ENCODE measurements around the gene NHEJ1. TPM values are rescaled to one million over a fixed set of nuclear protein-coding genes. Genes with fewer than 3 reads are reported as not detected.

NHEJ1 gene
- polyA plus RNA-seq, 1 experiment: 24.1 TPM

- H3K4me3 ChIP-seq (ENCODE audit: low read depth, low read length): no peak overlapping the region
- no peaks in the 10 kb centered on the region for H3K27me3 ChIP-seq (ENCODE audit: control insufficient read depth, insufficient read depth, low read length)
- no peak for TF ChIP-seq CTCF (IDR thresholded peaks at IDR 0.05; ENCODE audit: insufficient read depth, low read depth, low read length)
- no peaks in the 10 kb centered on the region for H3K36me3 ChIP-seq (ENCODE audit: control insufficient read depth, insufficient read depth, low read length)
- ChIA-PET POLR2A (no interaction called here), CTCF (interaction anchor here (0.9 to 12.0 kb wide), 20 partner anchors 9 to 138 kb away, joined by 3 to 168 read pairs (median 8); partner anchors contain the start of genes CFAP65 and IHH)
- no peak for DNase-seq (ENCODE audit: low read depth)
Measured at GRCh38 chr2:219118504-219118903, 42.1 kb downstream of the NHEJ1 start.

- TF ChIP-seq CTCF (IDR thresholded peaks at IDR 0.05; ENCODE audit: insufficient read depth, low read depth, low read length): no peak
- no peaks in the 10 kb centered on the region for H3K36me3 ChIP-seq (ENCODE audit: control insufficient read depth, insufficient read depth, low read length)
- DNase-seq (ENCODE audit: low read depth): no peak
- ChIA-PET POLR2A (no interaction called here), CTCF (interaction anchor here (1.0 to 12.0 kb wide), 8 partner anchors 9 to 241 kb away, joined by 3 to 168 read pairs (median 24); partner anchors contain the start of gene IHH)
- H3K4me3 ChIP-seq (ENCODE audit: low read depth, low read length): no peak overlapping the region
- no peaks in the 10 kb centered on the region for H3K27me3 ChIP-seq (ENCODE audit: control insufficient read depth, insufficient read depth, low read length)
Measured at GRCh38 chr2:219116776-219117646, 43.6 kb downstream of the NHEJ1 start.

- DNase-seq (ENCODE audit: low read depth): no peak
- POLR2A ChIA-PET: no interaction called here
- no peaks in the 10 kb centered on the region for H3K27me3 ChIP-seq (ENCODE audit: control insufficient read depth, insufficient read depth, low read length)
- no peak for TF ChIP-seq CTCF (IDR thresholded peaks at IDR 0.05; ENCODE audit: insufficient read depth, low read depth, low read length)
- no peak overlapping the region for H3K4me3 ChIP-seq (ENCODE audit: low read depth, low read length)
- CTCF ChIA-PET: interaction anchor here (0.9 to 9.1 kb wide), 7 partner anchors 8 to 133 kb away, joined by 3 to 52 read pairs (median 3); no protein-coding TSS in a partner anchor
- no peaks in the 10 kb centered on the region for H3K36me3 ChIP-seq (ENCODE audit: control insufficient read depth, insufficient read depth, low read length)
Measured at GRCh38 chr2:219112651-219113338, 47.8 kb downstream of the NHEJ1 start.

- TF ChIP-seq CTCF (IDR thresholded peaks at IDR 0.05; ENCODE audit: insufficient read depth, low read depth, low read length): no peak
- DNase-seq (ENCODE audit: low read depth): no peak
- ChIA-PET CTCF (interaction anchor here (0.9 to 9.1 kb wide), 8 partner anchors 8 to 132 kb away, joined by 3 to 52 read pairs (median 3); no protein-coding TSS in a partner anchor), POLR2A (no interaction called here)
- Histone ChIP-seq H3K4me3 (ENCODE audit: low read depth, low read length) (no peak overlapping the region), H3K27me3 (ENCODE audit: control insufficient read depth, insufficient read depth, low read length) (no peaks in the 10 kb centered on the region), H3K36me3 (ENCODE audit: control insufficient read depth, insufficient read depth, low read length) (no peaks in the 10 kb centered on the region)
Measured at GRCh38 chr2:219112062-219112406, 48.6 kb downstream of the NHEJ1 start.
